Skin of body (tissue), 2 donors: Measurements from ENCODE around the gene SCD. TPM values are rescaled to one million over a fixed set of nuclear protein-coding genes. Genes with fewer than 3 reads are reported as not detected.
"Not testable (repeated sequence)": the region's sequence is repeated elsewhere in the genome, so short reads cannot be mapped to it uniquely, and the experiment has no call there.

Source experiments
- DNase-seq: peaks from one replicate; lab custom pipeline; 2025; lab: John Stamatoyannopoulos, UW
- total RNA-seq: library from RNA; depleted of rRNA; stranded (reverse); fragments of >200 nt; gene quantifications from one replicate; pipeline ENCODE4 v1.2.3, GENCODE V29; 2014

Gene SCD
- total RNA-seq, 1 donor from 2014 or later: 908 TPM

DNA sequence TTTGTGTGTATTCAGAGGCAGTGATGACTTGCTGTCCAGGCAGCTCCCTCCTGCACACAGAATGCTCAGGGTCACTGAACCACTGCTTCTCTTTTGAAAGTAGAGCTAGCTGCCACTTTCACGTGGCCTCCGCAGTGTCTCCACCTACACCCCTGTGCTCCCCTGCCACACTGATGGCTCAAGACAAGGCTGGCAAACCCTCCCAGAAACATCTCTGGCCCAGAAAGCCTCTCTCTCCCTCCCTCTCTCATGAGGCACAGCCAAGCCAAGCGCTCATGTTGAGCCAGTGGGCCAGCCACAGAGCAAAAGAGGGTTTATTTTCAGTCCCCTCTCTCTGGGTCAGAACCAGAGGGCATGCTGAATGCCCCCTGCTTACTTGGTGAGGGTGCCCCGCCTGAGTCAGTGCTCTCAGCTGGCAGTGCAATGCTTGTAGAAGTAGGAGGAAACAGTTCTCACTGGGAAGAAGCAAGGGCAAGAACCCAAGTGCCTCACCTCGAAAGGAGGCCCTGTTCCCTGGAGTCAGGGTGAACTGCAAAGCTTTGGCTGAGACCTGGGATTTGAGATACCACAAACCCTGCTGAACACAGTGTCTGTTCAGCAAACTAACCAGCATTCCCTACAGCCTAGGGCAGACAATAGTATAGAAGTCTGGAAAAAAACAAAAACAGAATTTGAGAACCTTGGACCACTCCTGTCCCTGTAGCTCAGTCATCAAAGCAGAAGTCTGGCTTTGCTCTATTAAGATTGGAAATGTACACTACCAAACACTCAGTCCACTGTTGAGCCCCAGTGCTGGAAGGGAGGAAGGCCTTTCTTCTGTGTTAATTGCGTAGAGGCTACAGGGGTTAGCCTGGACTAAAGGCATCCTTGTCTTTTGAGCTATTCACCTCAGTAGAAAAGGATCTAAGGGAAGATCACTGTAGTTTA lies 15.8 kb downstream of the SCD start:
- no peak for DNase-seq

DNA sequence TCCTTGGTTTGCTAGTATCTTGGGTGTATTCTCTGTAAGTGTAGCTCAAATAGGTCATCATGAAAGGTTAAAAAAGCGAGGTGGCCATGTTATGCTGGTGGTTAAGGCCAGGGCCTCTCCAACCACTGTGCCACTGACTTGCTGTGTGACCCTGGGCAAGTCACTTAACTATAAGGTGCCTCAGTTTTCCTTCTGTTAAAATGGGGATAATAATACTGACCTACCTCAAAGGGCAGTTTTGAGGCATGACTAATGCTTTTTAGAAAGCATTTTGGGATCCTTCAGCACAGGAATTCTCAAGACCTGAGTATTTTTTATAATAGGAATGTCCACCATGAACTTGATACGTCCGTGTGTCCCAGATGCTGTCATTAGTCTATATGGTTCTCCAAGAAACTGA lies 17.1 kb downstream of the SCD start:
- no peak for DNase-seq

DNA sequence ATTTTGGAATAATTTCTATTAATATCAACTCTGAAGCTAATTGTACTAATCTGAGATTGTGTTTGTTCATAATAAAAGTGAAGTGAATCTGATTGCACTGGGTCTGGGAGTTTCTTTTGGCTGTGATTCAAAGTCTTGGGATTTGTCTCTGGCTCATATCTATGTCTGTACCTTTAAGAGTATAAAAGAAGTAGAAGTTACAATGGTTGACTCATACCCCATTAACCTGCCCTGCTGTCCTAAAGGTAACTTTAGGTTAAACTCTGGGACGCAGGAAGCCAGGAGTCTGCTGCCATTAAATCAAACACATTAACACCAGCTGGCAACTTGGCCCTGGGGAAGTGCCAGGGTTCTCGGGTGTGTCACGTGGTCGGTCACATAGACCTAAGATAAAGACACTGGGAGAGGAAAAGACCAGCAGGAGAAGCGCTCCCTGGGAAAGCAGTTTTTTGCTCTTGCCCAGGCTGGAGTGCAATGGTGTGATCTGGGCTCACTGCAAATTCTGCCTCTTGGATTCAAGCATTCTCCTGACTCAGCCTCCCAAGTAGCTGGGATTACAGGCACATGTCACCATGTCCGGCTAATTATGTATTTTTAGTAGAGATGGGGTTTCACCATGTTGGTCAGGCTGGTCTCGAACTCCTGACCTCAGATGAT lies 17.8 kb downstream of the SCD start:
- DNase-seq: no peak

DNA sequence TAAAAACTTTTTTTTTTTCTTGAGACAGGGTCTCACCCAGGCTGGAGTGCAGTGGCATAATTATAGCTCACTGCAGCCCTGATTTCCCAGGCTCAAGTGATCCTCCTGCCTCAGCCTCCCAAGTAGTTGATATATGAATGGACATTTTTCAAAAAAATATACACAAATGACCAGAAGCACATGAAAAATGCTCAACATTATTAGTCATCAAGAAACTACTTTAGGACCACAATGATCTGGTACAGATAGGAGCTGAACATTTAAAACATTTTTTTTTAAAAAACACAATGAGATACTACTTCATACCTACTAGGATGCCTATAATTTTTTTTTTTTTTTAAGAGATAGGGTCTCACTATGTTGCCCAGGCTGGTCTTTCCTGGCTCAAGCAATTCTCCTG lies 21.7 kb downstream of the SCD start:
- DNase-seq: no peak

DNA sequence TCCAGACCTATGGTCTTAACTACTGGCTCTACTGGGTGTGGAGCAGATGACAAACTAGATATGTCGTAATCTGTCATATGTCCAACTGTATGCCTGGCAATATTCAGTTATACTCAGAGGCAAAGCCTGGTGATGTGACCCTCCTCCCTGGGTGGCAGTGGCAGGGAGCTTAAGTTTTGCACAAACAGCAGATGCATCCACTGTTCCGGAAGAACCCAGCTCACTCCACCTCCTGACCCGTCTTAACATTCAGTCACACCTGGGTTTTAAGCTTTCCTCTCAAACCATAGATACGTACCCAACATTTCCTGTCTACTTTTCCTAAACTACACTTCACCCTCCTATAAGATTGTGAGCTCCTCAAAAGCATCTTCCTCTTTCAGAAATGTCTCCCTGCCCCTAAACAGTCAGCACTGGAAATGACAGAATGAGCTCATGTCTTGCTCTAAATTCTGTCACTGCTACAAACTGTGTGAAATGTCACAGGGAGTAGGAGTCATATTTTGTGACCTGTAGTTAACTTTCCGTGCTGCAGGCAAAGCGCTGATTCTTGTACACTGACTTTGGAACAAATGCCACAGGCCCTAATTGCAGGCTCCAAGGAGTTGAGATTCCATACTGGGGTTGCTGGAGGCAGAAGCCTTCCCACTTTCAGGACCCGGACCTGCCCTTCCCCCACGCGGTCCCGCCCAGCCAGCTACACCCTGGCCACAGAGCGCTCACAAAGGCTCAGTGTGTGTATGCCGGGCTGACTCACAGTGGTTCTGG lies 23.9 kb downstream of the SCD start:
- peak; percentile 48 for DNase-seq

DNA sequence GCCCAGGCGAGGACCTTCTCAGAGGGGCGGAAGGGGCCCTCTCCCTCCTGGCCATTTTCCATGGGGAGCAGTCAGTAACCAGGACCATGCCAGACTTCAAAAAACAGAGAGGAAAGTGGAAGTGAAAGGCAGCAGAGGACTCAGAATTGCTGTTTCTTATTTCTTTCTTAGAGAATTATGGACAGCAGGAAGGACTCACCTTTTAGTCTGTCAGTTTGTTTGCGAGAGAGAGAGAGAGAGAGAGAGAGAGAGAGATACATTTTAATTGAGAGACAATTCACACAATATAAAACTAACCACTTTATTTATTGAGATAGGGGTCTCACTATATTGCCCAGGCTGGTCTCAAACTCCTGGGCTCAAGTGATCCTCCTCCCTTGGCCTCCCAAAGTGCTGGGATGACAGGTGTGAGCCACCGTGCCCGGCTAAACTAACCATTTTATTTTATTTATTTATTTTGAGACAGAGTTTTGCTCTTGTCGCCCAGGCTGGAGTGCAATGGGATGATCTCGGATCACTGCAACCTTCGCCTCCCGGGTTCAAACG lies 24.5 kb downstream of the SCD start:
- DNase-seq: no peak

DNA sequence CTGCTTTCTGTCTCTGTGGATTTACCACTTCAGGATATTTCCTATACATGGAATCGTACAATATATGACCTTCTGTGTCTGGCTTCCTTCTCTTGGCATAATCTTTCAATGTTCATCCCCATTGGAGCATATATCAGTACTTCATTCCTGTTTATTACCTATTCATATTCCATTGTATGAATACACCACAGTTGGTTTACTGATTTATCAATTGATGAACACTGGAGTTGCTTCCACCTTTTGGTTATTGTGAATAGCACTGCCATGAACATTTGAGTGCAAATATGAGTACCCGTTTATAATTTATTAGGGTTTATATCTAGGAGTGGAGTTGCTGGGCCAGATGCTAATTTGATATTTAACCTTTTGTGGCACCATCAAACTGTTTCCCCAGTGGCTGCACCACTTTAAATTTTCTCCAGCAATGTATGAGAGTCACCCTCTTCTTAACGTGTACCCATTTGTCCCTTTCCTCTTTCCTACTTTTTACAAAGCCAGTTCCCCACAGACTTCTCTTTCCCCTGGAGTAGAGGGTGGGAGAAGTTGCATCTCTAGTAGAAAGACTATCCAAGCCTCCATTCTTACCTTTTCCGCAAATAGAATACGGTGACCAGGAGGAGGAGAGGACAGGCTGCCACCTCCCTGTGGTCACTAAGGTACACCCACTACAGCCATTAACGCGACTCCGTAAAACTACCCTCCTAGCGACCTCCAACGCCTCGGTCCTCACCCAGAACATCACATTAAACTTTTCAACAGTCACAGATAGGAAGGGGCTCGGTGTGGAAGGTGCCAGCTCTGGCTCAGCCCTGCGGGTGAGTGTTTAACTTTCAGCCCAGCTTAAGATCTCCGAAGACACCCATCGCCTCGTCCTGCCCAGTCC lies 25.6 kb downstream of the SCD start:
- DNase-seq: no peak

DNA sequence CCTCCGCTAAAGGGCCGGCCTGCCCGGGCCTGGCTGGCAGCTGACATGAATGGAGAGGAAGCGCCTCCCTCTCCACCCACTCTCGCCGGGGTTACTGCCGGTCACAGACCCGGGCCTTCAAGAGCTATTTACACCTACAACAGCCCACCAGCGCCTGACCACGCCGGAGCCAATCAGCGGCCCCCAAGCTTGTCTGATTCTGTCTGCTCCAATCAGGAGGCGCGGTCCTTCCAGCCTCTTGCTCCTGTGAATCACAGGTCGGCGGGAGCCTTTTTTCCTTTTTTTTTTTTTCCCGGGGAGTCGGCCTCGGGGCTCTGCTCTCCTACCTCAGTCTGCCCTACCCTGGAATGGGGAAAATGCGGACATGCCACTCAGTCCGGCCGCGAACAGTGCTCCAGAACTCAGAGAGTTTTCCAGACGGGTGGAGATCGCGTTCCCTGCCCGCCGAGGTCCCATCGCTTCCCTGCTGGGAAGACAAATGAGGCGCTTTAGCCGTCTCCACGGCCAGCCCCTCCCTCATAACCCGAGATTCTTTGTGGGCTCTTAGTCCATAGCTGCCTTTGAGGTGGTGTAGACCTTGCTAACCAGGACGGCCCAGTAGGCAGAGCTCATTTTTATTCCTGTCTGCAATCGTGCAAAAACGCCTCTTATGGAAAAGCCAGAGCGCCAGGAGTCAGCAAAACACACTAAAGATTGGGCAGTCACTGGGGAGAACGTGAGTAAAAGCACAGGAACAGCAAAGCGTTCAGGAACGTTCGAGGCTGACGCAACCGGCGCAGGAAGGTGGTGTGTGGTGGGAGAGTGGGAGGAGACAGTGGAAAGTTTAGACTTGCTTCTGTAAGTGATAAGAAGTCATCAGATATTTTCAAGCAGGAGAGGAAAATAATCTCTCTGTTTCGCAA lies 26.5 kb downstream of the SCD start:
- peak; percentile 91 for DNase-seq

DNA sequence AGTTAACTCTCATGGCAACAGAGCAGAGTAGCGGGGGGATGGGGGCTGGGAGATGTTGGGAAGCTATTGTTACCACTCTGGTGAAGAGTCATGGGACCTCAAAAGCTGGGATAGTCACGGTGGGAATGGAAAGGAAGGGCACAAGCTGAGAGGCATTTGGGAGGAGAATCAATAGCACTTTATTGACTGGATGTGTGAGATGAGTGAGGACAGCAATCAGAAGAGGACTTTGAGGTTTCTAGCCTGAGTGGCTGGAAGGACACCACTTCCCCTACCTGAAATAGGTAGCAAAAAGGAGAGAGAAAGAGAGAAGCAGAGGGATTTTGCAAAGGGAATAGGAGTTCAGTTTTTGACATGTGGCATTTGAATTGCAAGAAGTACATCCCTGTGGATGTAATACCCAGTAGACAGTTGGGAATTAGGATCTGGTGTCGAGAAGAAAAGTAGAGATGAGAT lies 27.2 kb downstream of the SCD start:
- DNase-seq: no peak

DNA sequence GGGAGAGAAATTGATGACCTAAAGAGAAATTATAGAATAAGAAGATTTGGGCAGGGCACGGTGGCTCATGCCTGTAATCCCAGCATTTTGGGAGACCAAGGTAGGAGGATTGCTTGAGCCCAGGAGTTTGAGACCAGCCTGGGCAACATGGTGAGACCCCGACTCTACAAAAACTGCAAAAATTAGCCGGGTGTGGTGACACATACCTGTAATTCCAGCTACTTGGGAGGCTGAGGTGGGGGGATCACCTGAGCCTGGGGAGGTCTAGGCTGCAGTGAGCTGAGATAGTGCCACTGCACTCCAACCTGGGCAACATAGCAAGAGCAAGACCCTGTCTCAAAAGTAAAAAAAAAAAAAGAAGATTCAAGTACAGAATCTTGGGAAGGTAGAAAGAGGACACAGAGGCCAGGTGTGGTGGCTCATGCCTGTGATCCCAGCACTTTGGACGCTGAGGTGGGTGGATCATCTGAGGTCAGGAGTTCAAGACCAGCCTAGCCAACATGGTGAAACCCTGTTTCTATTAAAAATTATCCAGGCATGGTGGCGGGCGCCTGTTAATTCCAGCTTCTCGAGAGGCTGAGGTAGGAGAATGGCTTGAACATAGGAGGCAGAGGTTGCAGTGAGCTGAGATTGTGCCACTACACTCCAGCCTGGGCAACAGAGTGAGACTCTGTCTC lies 27.8 kb downstream of the SCD start:
- not testable (repeated sequence) for DNase-seq

DNA sequence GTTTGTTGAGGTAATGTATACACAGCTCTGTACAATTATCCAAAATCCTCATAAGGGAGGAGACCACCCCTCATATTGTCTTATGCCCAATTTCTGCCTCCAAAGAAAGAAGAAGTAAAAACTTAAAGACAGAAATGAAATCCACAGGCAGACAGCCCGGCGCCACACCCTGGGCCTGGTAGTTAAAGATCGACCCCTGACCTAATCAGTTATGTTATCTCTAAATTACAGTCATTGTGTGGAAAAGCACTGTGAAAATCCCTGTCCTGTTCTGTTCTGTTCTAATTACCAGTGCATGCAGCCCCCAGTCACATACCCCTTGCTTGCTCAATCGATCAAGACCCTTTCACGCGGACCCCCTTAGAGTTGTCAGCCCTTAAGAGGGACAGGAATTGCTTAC lies 29.6 kb downstream of the SCD start:
- not testable (repeated sequence) for DNase-seq

DNA sequence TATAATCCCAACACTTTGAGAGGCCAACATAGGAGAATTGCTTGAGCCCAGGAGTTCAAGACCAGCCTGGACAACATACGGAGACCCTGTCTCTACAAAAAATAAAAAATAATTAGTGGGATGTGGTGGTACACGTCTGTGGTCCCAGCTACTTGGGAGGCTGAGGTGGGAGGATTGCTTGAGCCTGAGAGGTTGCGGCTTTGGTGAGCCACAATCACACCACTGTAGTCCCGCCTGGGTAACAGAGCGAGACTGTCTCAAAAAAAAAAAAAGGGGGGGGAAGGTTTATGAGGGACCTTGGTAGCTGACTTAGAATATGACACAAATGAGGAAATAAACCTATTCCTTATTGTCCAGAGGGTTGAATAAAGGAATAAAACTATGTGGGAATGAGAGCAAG lies 30.8 kb downstream of the SCD start:
- no peak for DNase-seq

DNA sequence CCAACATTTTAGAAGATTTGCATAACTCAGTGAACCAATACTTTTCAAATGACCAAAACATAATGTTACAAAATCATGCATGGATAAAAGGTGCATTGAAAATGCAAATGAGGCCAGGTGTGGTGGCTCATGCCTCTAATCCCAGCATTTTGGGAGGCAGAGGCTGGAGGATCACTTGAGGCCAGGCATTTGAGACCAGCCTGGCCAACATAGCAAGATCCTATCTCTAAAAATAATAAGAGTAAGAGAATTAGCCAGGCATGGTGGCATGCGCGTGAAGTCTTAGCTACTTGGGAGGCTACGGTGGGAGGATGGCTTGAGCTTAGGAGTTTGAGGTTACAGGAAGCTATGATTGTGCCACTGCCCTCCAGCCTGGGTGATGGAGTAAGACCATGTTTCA lies 33.4 kb downstream of the SCD start:
- no peak for DNase-seq

DNA sequence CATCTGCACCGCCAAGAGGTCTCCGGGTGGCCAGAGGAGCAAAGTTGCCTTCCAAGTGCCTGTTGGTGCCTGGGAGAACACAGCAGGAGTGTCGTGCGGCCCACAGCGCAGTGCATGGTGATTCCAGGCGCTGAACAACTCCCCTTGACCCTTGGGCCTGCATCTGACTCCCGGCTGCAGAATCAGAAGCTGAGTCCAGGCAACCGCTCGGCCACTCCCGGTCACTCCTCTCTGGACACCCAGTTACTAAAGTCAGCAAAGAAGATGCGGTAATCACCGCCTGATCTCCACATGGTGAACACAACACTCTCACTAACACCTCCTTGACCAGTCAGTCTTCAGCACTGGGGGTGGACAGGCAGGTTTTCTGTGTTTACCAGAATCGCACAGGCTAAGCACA lies 35.5 kb downstream of the SCD start:
- no peak for DNase-seq

DNA sequence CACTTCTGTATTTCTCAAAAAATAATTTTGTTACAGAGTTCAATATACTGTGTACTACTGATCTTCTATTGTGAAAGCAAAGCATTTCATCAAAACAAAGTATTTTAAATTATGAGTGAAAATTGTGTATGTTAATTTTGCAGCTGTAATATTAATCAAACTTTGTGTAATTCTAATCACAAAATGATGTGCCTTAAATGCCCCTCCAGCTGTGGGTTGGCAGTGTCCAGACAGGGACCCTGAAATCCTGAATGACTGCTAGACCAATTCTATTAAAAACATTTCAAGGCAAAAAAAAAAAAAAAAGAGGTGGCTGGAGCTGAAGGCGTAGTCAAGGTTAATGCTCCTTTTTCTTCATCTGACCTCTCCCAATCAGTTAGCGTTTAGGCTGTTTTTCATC lies 36.2 kb downstream of the SCD start:
- DNase-seq: no peak

DNA sequence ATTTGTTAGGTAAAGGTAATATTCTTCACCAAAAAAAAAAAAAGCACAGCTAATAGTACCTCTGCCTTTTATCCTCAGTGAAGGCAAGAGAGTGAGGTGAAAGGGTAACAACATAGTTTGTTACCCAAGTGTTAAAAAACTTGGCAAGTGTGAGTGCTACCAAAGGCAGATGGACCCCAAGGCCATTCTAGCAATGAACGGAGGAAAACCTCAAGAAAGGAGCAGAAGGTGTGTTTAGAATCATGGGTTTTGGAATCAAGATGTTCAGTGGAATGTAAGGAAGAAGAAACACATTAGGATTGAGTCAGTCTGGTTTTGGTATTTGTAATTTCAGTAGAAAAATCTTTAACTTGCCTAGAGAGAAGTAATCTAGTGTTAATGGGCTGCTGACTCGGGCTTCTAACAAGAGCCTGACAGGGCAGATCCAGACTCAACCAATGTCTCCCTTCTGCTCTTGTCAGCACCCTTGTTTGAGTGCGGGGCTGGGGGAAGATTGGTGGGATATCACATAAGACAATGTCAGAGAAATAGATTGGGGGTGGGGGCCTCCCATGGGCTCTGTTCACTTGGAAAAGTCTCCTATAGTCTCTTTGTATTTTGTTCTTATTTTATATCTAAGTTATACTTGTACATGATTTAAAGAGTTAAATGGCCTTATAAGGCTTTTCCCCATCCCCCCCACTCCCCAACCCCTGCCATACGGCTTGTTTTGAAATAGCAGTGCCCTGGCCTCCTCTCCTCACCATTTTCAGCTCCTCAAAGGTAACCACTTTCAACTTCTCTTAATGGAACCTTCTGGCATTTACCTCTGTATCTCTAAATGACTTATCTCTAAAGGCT lies 44.4 kb downstream of the SCD start:
- DNase-seq: no peak

DNA sequence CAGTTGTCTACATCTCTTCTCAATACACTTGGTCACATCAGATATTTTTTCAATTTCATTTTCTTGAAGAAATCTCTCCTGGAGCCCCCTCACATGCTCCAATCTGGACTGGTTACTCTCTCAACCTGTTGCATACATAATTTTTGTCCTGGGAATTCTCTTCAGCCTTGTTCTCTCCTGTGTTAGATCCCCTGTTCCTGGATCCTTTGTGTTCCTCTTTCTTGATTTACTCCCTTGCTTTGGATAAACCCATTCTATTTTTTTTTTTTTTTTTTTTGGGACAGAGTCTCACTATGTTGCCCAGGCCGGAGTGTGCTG lies 45.6 kb downstream of the SCD start:
- no peak for DNase-seq

DNA sequence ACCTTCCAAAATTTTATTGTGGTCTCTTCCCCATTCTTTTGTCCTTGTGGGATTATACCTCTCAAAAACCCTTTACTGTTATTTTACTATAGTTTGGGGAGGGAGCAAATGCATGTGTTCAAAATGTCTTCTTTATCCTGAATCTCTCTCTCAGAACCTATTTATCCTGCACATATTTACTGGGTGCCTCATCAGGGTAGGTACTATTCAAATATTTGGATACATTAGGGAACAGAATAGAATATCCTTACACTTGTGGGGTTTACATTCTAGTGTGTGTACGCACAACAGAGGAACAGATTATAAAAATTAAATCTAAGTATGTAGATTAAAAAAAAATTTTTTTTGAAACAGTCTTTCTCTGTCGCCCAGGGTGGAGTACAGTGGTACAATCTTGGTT lies 48.6 kb downstream of the SCD start:
- DNase-seq: no peak
